B cell (primary cell): ENCODE results near the gene MLLT10. TPM values are rescaled to one million over a fixed set of nuclear protein-coding genes. Genes with fewer than 3 reads are reported as not detected.
A peak's percentile ranks its signal among the peaks of the same experiment; 100 is the strongest.

Source experiments
- ATAC-seq: fragments of 200-7000 bp; cut with Tn5 transposase; one replicate; pipeline ENCODE4 v1.10.0; 2021; ENCODE audit warnings: low read depth, mild to moderate bottlenecking, moderate number of reproducible peaks, moderate library complexity
- CTCF ChIA-PET: fragments of 350-600 bp; sonication (Branson Sonifier 250); formaldehyde crosslinking; loops from one replicate; lab custom pipeline; 2021; ENCODE audit warnings: antibody characterized with exemption, inconsistent platforms; lab: Charles Lee
- POLR2A ChIA-PET: fragments of 350-600 bp; sonication (Branson Sonifier 250); formaldehyde crosslinking; loops from one replicate; lab custom pipeline; 2021; ENCODE audit warnings: antibody characterized with exemption; lab: Charles Lee
- DNase-seq: peaks from one replicate; pipeline ENCODE4 v3.0.0; 2013
- H2AFZ ChIP-seq: 2 replicates; pipeline ENCODE4 v1.6.1; 2012; ENCODE audit warnings: mild to moderate bottlenecking, low read depth, low read length; ENCODE audit not compliant: insufficient read depth, poor library complexity, severe bottlenecking
- H3K27ac ChIP-seq, 2 donors: 1 replicate in 1 of 2; 2 replicates in 1 of 2; pipeline ENCODE4 v1.5.1; 2012 to 2013; ENCODE audit warnings: low read length in 2 of 2, mild to moderate bottlenecking in 2 of 2, moderate library complexity in 1 of 2
- H3K27me3 ChIP-seq, 4 experiments: fragments of 200-600 bp in 1 of 4; sonication (generic) in 1 of 4; replicated peaks in 1 of 4; 1 replicate in 2 of 4; 2 replicates in 2 of 4; pipeline versions ENCODE4 v1.6.1 to v1.7.0; 2013 to 2016; ENCODE audit warnings: low read length in 3 of 4, mild to moderate bottlenecking in 2 of 4, mixed read lengths in 1 of 4, moderate library complexity in 1 of 4; ENCODE audit not compliant: insufficient read depth in 4 of 4, control insufficient read depth in 3 of 4; ENCODE audit errors: control extremely low read depth in 1 of 4
- H3K36me3 ChIP-seq, 2 experiments: replicated peaks in 1 of 2; 1 replicate in 1 of 2; 2 replicates in 1 of 2; pipeline versions ENCODE4 v1.6.1 to v1.7.1; 2013; ENCODE audit warnings: low read length in 1 of 2; ENCODE audit not compliant: insufficient read depth in 2 of 2, control insufficient read depth in 1 of 2; ENCODE audit errors: control extremely low read depth in 1 of 2, extremely low read depth in 1 of 2
- H3K4me1 ChIP-seq, 2 donors: fragments of 200-600 bp in 1 of 2; sonication (generic) in 1 of 2; 1 replicate in 1 of 2; 2 replicates in 1 of 2; pipeline versions ENCODE4 v1.5.1 to v1.6.1; 2013 to 2017; ENCODE audit warnings: low read length in 2 of 2; ENCODE audit not compliant: control insufficient read depth in 2 of 2, insufficient read depth in 2 of 2
- H3K4me2 ChIP-seq: replicated peaks from 2 replicates; pipeline ENCODE3; 2012; ENCODE audit warnings: mild to moderate bottlenecking, low read depth, low read length; ENCODE audit not compliant: poor library complexity, severe bottlenecking
- H3K4me3 ChIP-seq, 5 experiments: fragments of 200-600 bp in 1 of 5; sonication (generic) in 1 of 5; 1 replicate in 3 of 5; 2 replicates in 2 of 5; pipeline versions ENCODE4 v1.5.1 to v1.7.0; 2011 to 2016; ENCODE audit warnings: low read length in 4 of 5, mild to moderate bottlenecking in 4 of 5, low read depth in 2 of 5, control low read depth in 1 of 5, moderate library complexity in 1 of 5; ENCODE audit not compliant: insufficient read depth in 1 of 5; ENCODE audit errors: control extremely low read depth in 1 of 5, extremely low read depth in 1 of 5
- H3K79me2 ChIP-seq: fragments of 200-600 bp; sonication (generic); one replicate; pipeline ENCODE4 v1.6.0; 2016; ENCODE audit warnings: low read length; ENCODE audit not compliant: control insufficient read depth, insufficient read depth
- H3K9ac ChIP-seq: fragments of 200-600 bp; sonication (generic); 2 replicates; pipeline ENCODE4 v1.6.1; 2017; ENCODE audit warnings: mild to moderate bottlenecking, low read length, moderate library complexity
- H3K9me3 ChIP-seq, 3 donors: one replicate each; pipeline versions ENCODE4 v1.6.1 to v1.7.1; 2013; ENCODE audit warnings: low read length in 2 of 3; ENCODE audit not compliant: control insufficient read depth in 2 of 3, insufficient read depth in 1 of 3; ENCODE audit errors: control extremely low read depth in 1 of 3
- H4K20me1 ChIP-seq: 2 replicates; pipeline ENCODE4 v1.6.0; 2012; ENCODE audit warnings: mild to moderate bottlenecking, low read length; ENCODE audit not compliant: insufficient read depth, control insufficient read depth, poor library complexity, severe bottlenecking
- H3K27ac Mint-ChIP-seq: one replicate; pipeline ENCODE4 v1.8.0; 2021; ENCODE audit warnings: mixed read lengths
- H3K27me3 Mint-ChIP-seq: one replicate; pipeline ENCODE4 v1.8.0; 2021; ENCODE audit warnings: mixed read lengths
- H3K4me1 Mint-ChIP-seq: one replicate; pipeline ENCODE4 v1.8.0; 2021; ENCODE audit warnings: mixed read lengths
- H3K4me3 Mint-ChIP-seq: one replicate; pipeline ENCODE4 v1.8.0; 2021; ENCODE audit warnings: mixed read lengths
- H3K9me3 Mint-ChIP-seq: one replicate; pipeline ENCODE4 v1.8.0; 2022; ENCODE audit warnings: mixed read lengths; ENCODE audit not compliant: insufficient read depth
- EZH2 ChIP-seq: IDR thresholded peaks from 2 replicates; pipeline ENCODE4 v1.6.1; 2012; ENCODE audit warnings: borderline replicate concordance, low read depth, mild to moderate bottlenecking, moderate library complexity, low read length; ENCODE audit not compliant: insufficient read depth, poor library complexity, severe bottlenecking
- WGBS: methylation state at CpG from one replicate; pipeline ENCODE4 v1.1.5; 2013; ENCODE audit warnings: missing lambda C conversion rate; ENCODE audit not compliant: insufficient coverage; 5-methylcytosine and 5-hydroxymethylcytosine counted together
- intact Hi-C: fragments of 100-400 bp; cut with micrococcal nuclease; formaldehyde crosslinking; loops from one replicate; pipeline ENCODE4 v1.10.0; 2022
- polyA plus RNA-seq: library from polyadenylated mRNA; depleted of rRNA; stranded (reverse); fragments of >200 nt; gene quantifications from 2 replicates; pipeline ENCODE4 v1.2.3, GENCODE V29; 2012
- total RNA-seq, 2 donors: library from RNA; stranded (reverse); fragments of 120-200 nt in 1 of 2; gene quantifications; 1 replicate in 1 of 2; 2 replicates in 1 of 2; pipeline versions ENCODE4 v1.2.3 to v1.2.4, GENCODE V29; 2013 to 2022
- TF ChIP-seq, protein P1 (sequence below): fragments of 200-600 bp; IDR thresholded peaks from one replicate; pipeline ENCODE4 v1.8.0; 2022; ENCODE audit warnings: antibody characterized with exemption, mild to moderate bottlenecking

MLLT10 gene
- total and polyA plus RNA-seq, 2 donors (not counting 1 experiment from before 2014, with no cell fraction given): 21.7 to 70.5 TPM

DNA sequence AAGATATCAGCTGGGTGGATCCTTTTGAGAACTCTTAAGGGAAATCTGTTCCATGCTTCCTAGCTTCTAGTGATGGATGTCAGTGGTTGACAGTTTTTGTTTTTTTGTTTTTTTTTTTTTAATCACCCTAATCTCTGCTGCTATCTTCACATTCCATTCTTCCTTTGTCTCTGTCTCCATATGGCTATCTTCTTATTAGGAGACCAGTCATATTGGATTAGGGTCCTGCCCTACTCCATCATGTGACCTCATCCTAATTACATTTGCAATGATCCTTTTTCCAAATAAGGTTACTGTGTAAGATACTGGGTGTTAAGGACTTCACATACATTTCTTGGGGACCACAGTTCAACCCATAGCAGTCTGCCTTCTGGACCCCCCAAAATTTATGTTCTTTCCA is 69.7 kb downstream of the MLLT10 start:
- Mint-ChIP-seq H3K4me3 (no peak overlapping the region), H3K9me3 (no peaks in the 10 kb centered on the region), H3K27ac (no peak overlapping the region), H3K27me3 (no peaks in the 10 kb centered on the region), H3K4me1 (peaks cover 11% of the 10 kb centered on the region)
- H3K79me2 ChIP-seq: peaks cover 19% of the 10 kb centered on the region
- no peak overlapping the region for H3K9ac ChIP-seq
- peaks cover 0 to 2% (median 0%) of the 10 kb centered on the region in 3 donors for H3K9me3 ChIP-seq
- no peak for ATAC-seq
- DNase-seq: no peak
- no peaks in the 10 kb centered on the region for H3K27me3 ChIP-seq
- no peak overlapping the region for H3K27ac ChIP-seq
- peaks cover 0 to 5% of the 10 kb centered on the region in 2 donors for H3K4me1 ChIP-seq
- peaks cover 7% of the 10 kb centered on the region for H4K20me1 ChIP-seq
- intact Hi-C loops: no loop called here
- ChIA-PET POLR2A (no interaction called here), CTCF (no interaction called here)
- H3K4me3 ChIP-seq: no peak overlapping the region
- no peak overlapping the region for H3K4me2 ChIP-seq
- H3K36me3 ChIP-seq: peaks cover 0 to 12% of the 10 kb centered on the region in 2 experiments
- no peak for TF ChIP-seq EZH2
- TF ChIP-seq, protein P1, sequence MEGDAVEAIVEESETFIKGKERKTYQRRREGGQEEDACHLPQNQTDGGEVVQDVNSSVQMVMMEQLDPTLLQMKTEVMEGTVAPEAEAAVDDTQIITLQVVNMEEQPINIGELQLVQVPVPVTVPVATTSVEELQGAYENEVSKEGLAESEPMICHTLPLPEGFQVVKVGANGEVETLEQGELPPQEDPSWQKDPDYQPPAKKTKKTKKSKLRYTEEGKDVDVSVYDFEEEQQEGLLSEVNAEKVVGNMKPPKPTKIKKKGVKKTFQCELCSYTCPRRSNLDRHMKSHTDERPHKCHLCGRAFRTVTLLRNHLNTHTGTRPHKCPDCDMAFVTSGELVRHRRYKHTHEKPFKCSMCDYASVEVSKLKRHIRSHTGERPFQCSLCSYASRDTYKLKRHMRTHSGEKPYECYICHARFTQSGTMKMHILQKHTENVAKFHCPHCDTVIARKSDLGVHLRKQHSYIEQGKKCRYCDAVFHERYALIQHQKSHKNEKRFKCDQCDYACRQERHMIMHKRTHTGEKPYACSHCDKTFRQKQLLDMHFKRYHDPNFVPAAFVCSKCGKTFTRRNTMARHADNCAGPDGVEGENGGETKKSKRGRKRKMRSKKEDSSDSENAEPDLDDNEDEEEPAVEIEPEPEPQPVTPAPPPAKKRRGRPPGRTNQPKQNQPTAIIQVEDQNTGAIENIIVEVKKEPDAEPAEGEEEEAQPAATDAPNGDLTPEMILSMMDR: no peak
- H2AFZ ChIP-seq: no peak overlapping the region

DNA sequence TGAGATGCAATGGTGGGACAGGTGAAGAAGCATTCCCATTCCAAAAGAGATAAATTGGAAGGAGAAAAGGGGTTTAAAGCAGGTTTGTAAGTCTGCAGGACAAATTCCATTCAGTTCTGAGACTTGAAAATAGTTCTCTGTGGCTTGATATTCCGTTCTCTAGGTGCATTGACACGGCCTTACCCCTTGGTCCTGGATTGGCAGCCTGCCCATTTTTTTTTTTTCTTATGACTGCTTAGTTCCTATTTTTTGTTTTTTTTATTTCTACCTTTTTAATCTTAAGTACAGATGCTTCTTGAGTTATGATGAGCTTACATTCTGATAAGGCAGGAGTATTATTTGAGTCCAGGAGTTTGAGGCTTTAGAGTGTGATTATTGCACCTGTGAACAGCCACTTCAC is 70.6 kb downstream of the MLLT10 start:
- peaks cover 25% of the 10 kb centered on the region for H3K79me2 ChIP-seq
- H3K4me1 Mint-ChIP-seq: peaks cover 15% of the 10 kb centered on the region
- H3K9ac ChIP-seq: no peak overlapping the region
- CTCF ChIA-PET: no interaction called here
- intact Hi-C loops: no loop called here
- H3K4me1 ChIP-seq: peaks cover 0 to 5% of the 10 kb centered on the region in 2 donors
- no peak overlapping the region for H3K4me2 ChIP-seq
- 60% methylated on average over 1 of the region's 2 CpGs for WGBS
- H3K4me3 Mint-ChIP-seq: no peak overlapping the region
- POLR2A ChIA-PET: no interaction called here
- H3K27ac ChIP-seq: no peak overlapping the region
- ATAC-seq: no peak
- H3K27me3 Mint-ChIP-seq: no peaks in the 10 kb centered on the region
- H3K9me3 Mint-ChIP-seq: no peaks in the 10 kb centered on the region
- H3K27ac Mint-ChIP-seq: no peak overlapping the region
- H3K4me3 ChIP-seq: no peak overlapping the region
- no peaks in the 10 kb centered on the region for H3K27me3 ChIP-seq
- H2AFZ ChIP-seq: no peak overlapping the region
- peak; percentile 34 for DNase-seq
- TF ChIP-seq, protein P1: no peak
- no peak for TF ChIP-seq EZH2
- H4K20me1 ChIP-seq: peaks cover 7% of the 10 kb centered on the region
- peaks cover 0 to 2% (median 0%) of the 10 kb centered on the region in 3 donors for H3K9me3 ChIP-seq
- H3K36me3 ChIP-seq: peaks cover 0 to 14% of the 10 kb centered on the region in 2 experiments
